C4-2B (cell line): ENCODE measurements around the gene ANKMY1.

ENCODE experiments used
- ZFX ChIP-seq: fragments of 450-650 bp; IDR thresholded peaks from 2 replicates; pipeline ENCODE4 v1.6.1; 2017
- TF ChIP-seq, protein P1 (sequence below): fragments of 450-650 bp; conservative IDR thresholded peaks from 2 replicates; pipeline ENCODE4 v1.5.1; 2017; ENCODE audit warnings: mild to moderate bottlenecking

DNA sequence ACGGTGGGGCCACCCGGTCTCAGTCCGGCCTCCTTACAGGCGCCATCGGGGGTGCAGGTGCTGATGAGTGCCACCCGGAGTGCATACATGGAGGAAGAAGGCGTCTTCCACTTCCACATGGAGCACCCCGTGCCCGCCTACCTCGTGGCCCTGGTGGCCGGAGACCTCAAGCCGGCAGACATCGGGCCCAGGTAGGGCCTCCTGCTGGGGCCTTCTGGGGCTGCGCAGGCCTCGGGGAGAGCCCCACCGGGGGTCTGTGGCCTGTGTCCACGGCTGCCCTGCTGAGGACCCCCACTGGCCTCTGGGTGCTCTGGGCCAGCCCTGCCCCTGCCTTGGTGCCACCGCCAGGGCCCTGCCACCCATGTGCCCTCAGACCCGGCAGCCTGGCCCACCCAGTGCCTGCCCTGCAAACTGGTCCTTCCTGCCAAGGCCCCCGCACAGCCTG, 15.3 kb upstream of the ANKMY1 start:
- TF ChIP-seq, protein P1, sequence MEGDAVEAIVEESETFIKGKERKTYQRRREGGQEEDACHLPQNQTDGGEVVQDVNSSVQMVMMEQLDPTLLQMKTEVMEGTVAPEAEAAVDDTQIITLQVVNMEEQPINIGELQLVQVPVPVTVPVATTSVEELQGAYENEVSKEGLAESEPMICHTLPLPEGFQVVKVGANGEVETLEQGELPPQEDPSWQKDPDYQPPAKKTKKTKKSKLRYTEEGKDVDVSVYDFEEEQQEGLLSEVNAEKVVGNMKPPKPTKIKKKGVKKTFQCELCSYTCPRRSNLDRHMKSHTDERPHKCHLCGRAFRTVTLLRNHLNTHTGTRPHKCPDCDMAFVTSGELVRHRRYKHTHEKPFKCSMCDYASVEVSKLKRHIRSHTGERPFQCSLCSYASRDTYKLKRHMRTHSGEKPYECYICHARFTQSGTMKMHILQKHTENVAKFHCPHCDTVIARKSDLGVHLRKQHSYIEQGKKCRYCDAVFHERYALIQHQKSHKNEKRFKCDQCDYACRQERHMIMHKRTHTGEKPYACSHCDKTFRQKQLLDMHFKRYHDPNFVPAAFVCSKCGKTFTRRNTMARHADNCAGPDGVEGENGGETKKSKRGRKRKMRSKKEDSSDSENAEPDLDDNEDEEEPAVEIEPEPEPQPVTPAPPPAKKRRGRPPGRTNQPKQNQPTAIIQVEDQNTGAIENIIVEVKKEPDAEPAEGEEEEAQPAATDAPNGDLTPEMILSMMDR, result no peak
- TF ChIP-seq ZFX, result no peak
